Rectal smooth muscle tissue (tissue), 1 donor: Measurements from ENCODE around the gene EEFSEC.

Source experiments
- H3K27ac ChIP-seq: one replicate; pipeline ENCODE4 v1.7.0; 2013; ENCODE audit warnings: low read depth, low read length, inconsistent platforms
- H3K27me3 ChIP-seq: one replicate; pipeline ENCODE4 v1.7.0; 2013; ENCODE audit warnings: low read length; ENCODE audit not compliant: control insufficient read depth, insufficient read depth
- H3K36me3 ChIP-seq: one replicate; pipeline ENCODE4 v1.7.0; 2013; ENCODE audit warnings: low read length; ENCODE audit not compliant: control insufficient read depth, insufficient read depth
- H3K4me1 ChIP-seq: one replicate; pipeline ENCODE4 v1.7.0; 2013; ENCODE audit warnings: low read length; ENCODE audit not compliant: control insufficient read depth, insufficient read depth
- H3K4me3 ChIP-seq: one replicate; pipeline ENCODE4 v1.7.0; 2013; ENCODE audit warnings: low read length
- H3K9ac ChIP-seq: one replicate; pipeline ENCODE4 v1.7.0; 2013; ENCODE audit warnings: low read length

The EEFSEC gene

GRCh38 chr3:128421966-128422365, 268.7 kb downstream of the EEFSEC start:
- Histone ChIP-seq H3K4me3 (no peak overlapping the region), H3K4me1 (no peaks in the 10 kb centered on the region), H3K9ac (no peak overlapping the region), H3K27me3 (no peaks in the 10 kb centered on the region), H3K36me3 (no peaks in the 10 kb centered on the region), H3K27ac (no peak overlapping the region)

GRCh38 chr3:128422762-128423524, 269.7 kb downstream of the EEFSEC start:
- H3K27ac ChIP-seq = no peak overlapping the region
- no peaks in the 10 kb centered on the region for H3K36me3 ChIP-seq
- no peaks in the 10 kb centered on the region for H3K4me1 ChIP-seq
- no peak overlapping the region for H3K4me3 ChIP-seq
- no peak overlapping the region for H3K9ac ChIP-seq
- no peaks in the 10 kb centered on the region for H3K27me3 ChIP-seq

GRCh38 chr3:128423525-128424147, 270.4 kb downstream of the EEFSEC start:
- Histone ChIP-seq H3K27ac (no peak overlapping the region), H3K36me3 (no peaks in the 10 kb centered on the region), H3K4me1 (no peaks in the 10 kb centered on the region), H3K9ac (no peak overlapping the region), H3K27me3 (no peaks in the 10 kb centered on the region), H3K4me3 (no peak overlapping the region)

GRCh38 chr3:128424508-128425069, 271.3 kb downstream of the EEFSEC start:
- Histone ChIP-seq H3K27me3 (no peaks in the 10 kb centered on the region), H3K4me3 (no peak overlapping the region), H3K9ac (no peak overlapping the region), H3K27ac (no peak overlapping the region), H3K36me3 (no peaks in the 10 kb centered on the region), H3K4me1 (no peaks in the 10 kb centered on the region)

- Histone ChIP-seq H3K4me3 (no peak overlapping the region), H3K27me3 (no peaks in the 10 kb centered on the region), H3K9ac (no peak overlapping the region), H3K4me1 (no peaks in the 10 kb centered on the region), H3K27ac (no peak overlapping the region), H3K36me3 (no peaks in the 10 kb centered on the region)
Observed at GRCh38 chr3:128425142-128425845, 272.0 kb downstream of the EEFSEC start.

GRCh38 chr3:128425846-128426127, 272.5 kb downstream of the EEFSEC start:
- Histone ChIP-seq H3K4me3 (no peak overlapping the region), H3K27ac (no peak overlapping the region), H3K27me3 (no peaks in the 10 kb centered on the region), H3K4me1 (no peaks in the 10 kb centered on the region), H3K36me3 (no peaks in the 10 kb centered on the region), H3K9ac (no peak overlapping the region)

GRCh38 chr3:128426128-128426921, 273.0 kb downstream of the EEFSEC start:
- Histone ChIP-seq H3K27me3 (no peaks in the 10 kb centered on the region), H3K4me3 (peak overlapping the region; percentile 53), H3K9ac (no peak overlapping the region), H3K36me3 (no peaks in the 10 kb centered on the region), H3K27ac (no peak overlapping the region), H3K4me1 (no peaks in the 10 kb centered on the region)

- H3K4me3 ChIP-seq = no peak overlapping the region
- no peaks in the 10 kb centered on the region for H3K36me3 ChIP-seq
Observed at GRCh38 chr3:128427175-128427857, 274.0 kb downstream of the EEFSEC start.

GRCh38 chr3:128427872-128428822, 274.9 kb downstream of the EEFSEC start:
- no peak overlapping the region for H3K9ac ChIP-seq

More at GRCh38 chr3:128427175-128427857, 274.0 kb downstream of the EEFSEC start:
- H3K27ac ChIP-seq = no peak overlapping the region
- H3K4me1 ChIP-seq = no peaks in the 10 kb centered on the region
- no peak overlapping the region for H3K9ac ChIP-seq
- H3K27me3 ChIP-seq = peaks cover 5% of the 10 kb centered on the region

GRCh38 chr3:128429275-128429674, 276.0 kb downstream of the EEFSEC start:
- H3K27me3 ChIP-seq = peaks cover 19% of the 10 kb centered on the region
- no peaks in the 10 kb centered on the region for H3K36me3 ChIP-seq

More at GRCh38 chr3:128427872-128428822, 274.9 kb downstream of the EEFSEC start:
- no peaks in the 10 kb centered on the region for H3K36me3 ChIP-seq
- H3K27me3 ChIP-seq = peaks cover 10% of the 10 kb centered on the region
- H3K4me1 ChIP-seq = no peaks in the 10 kb centered on the region
- no peak overlapping the region for H3K27ac ChIP-seq
- no peak overlapping the region for H3K4me3 ChIP-seq

GRCh38 chr3:128429751-128430150, 276.5 kb downstream of the EEFSEC start:
- Histone ChIP-seq H3K27ac (no peak overlapping the region), H3K4me1 (no peaks in the 10 kb centered on the region), H3K9ac (no peak overlapping the region), H3K4me3 (no peak overlapping the region), H3K27me3 (peaks cover 19% of the 10 kb centered on the region), H3K36me3 (no peaks in the 10 kb centered on the region)

More at GRCh38 chr3:128429275-128429674, 276.0 kb downstream of the EEFSEC start:
- H3K9ac ChIP-seq = no peak overlapping the region
- no peak overlapping the region for H3K4me3 ChIP-seq
- H3K4me1 ChIP-seq = no peaks in the 10 kb centered on the region
- H3K27ac ChIP-seq = no peak overlapping the region
